DMS 273 treated with DMSO at 0.1 percent for 48 hours (cell line): ENCODE data around the gene HS3ST6.
"Not testable (repeated sequence)": the region's sequence is repeated elsewhere in the genome, so short reads cannot be mapped to it uniquely, and the experiment has no call there.

Experiments used
- DNase-seq: peaks from one replicate; lab custom pipeline; 2025; lab: John Stamatoyannopoulos, UW

Gene HS3ST6

DNA sequence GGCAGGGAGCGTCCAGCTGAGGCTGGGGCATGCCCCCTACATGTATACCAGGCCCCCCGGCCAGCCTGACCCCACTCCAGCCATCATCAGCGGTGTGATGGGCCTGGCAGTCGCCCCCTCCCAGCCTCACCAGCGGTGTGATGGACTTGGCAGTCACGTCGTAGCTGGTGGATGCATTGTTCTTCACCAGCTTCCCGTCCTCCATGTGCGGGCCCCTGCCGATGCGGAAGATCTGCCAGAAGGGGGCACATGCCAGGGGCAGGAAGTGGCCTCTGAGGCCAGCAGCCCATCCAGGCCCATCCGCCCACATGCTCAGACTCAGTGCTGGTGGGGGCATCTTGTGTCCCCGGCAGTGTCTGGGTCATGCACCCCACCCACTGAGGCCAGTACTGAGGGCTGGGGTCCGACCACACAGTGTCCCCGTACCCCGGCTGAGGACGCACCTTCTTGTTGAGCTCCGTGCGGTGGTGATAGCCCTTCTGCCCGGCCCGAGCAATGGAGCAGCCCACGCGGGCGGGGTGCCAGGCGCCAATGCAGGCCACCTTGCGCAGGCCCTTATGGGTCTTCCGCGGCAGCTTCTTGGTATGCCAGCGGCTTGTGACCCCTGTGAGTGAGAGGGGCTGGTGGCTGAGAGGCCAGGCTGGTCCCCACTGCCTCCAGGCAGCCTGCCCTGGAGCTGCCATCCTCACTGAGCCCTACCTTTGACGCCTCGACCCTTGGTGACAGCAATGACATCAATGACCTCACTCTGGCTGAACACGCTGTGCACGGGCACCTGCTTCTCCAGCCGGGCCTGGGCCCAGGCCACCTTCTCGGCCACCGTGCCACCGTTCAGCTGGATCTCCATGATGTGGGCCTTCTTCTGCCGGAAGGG, 28.5 kb upstream of the HS3ST6 start:
- DNase-seq = no peak

DNA sequence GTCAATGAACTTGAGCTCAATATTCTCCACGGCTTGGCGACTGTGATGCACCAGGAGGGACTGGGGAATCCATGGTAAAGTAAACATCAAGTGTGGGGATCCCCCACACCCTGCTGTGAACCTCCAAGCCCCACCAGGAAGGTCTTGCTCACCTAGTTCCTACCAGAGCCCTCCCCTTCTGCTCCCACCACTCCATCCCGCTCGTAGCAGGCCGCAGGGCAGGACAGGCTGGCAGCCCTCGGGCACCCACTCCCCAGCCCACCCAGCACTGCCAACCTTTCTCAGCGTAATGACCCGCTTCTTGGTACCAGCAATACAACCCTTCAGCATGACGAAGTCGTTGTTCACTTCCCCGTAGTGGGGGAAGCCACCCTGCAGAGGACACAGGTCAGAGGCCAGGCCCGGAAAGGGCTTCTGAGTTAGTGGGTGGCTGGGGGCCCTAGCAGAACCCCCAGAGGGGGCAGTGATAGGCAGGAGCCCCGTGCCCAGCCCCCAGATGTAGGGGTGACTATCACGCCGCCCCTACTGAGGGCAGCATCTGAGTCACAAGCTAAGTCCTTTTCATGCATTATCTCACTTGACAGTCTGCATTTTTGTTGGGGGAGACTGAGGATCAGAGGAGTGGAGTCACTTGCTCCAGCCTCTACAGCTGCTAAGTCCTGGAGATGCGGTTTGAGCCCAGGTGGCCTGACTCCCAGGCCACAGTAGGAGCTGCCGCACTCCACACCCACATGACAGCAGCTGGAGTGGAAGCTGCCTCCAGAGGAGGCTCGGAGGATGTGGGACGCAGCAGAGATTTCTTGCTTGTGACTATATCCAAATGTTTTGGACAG, 27.6 kb upstream of the HS3ST6 start:
- DNase-seq = no peak

DNA sequence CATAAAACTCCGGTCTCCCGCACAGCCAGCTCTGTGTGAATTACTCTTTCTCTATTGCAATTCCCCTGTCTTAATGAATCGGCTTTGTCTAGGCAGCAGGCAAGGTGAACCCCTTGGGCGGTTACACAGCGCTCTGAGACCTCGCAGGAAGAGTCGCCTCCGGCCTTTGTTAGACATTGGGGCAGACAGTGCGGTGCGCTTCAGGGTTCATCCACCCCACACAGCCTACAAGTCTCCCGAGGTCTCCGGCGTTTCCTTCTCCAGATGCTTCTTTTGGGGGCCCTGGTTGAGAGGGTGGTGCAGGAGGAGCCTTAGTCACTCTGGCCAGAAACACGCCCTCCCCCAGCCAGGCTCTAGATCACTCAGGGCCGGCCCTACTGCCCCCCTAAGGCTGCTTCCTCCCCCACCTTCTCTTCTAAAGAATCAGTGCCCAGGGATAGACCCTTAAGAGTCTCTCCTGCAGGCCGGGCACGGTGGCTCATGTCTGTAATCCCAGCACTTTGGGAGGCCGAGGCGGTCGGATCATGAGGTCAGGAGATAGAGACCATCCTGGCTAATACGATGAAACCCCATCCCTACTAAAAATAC, 26.5 kb upstream of the HS3ST6 start:
- DNase-seq = no peak

DNA sequence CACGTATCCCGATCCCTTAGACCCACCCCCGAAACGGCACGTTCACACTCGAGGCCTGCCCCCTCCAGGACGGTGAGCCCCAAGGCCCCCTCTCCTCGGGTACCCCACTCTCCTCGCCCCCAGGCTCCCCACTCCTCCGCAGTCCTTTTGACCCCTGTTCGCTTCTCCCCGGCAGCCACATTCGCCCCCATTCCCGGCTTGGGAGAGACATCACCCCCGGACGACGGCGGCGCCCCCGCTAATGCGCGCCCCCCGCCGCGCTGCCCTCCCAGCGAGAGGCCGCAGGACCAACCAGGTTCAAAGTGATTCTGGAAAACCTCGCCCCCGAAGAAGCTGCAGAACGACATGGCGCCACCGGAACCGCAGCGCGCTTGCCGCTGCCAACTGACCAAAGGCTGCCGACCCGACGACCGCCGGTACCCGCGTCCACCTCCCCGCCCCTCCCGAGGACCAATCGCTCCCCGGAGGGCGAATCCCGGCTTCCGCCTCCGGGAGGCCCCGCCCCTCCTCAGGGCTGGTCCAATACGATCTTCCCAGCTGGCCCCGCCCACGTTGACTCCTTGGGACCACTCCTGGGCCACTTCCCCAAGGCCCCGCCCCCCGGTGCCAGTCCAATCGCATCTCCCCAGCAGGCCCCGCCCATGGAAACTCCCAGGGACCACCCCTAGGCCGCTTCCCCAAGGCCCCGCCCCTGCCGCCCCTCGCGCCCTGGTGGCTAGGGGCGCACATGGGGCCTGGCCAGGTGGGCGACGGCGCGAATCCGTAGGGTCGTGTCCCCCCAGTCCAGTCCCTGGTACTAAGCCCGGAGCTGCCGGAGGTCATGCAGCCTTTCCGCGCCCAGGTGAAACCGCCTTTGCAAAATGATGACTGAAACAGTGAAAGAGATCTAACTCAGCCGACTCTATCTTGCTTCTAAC, 24.9 kb upstream of the HS3ST6 start, which contains the start of gene MSRB1:
MSRB1 (minus strand) TSS at position 390 of the 917 bp plus-strand sequence; CDS start at position 347, 43 bp downstream.
- peak; percentile 94 for DNase-seq

DNA sequence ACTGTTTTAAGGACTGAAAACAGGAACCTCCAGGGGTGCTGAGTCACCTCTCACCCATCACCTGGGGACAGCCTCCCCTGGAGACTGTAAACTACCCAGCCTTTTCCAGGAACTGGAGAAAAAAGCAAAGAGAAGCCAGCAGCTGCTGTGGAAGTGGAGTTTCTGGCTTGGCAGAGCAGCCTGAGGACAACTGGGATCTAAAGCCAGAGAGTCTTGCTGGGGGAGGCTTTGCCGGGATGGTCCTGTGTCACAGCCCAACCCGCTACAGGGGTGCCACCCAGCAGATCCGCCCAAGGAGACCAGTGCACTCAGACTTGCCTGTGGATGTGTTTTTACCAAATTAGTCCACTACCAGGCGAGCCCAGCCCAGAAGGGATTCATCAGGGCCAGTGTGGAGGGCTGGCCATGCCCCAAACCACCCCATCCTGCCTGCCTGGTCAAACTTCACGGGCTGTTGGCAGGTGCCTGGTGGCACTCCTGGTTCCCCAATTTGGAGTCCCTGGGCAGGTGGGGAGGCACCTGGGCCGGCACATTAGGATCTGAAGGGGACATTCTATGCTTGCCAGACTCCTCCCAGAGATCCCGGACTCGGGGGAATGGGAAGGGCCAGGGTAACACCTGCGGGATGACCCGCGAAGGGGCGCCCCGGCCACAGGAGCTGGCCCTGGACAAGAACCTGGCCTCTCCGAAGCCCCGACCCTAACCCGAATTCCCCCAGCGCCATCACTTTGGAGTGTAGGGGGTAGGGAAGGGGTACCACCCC, 24.0 kb upstream of the HS3ST6 start:
- no peak for DNase-seq

DNA sequence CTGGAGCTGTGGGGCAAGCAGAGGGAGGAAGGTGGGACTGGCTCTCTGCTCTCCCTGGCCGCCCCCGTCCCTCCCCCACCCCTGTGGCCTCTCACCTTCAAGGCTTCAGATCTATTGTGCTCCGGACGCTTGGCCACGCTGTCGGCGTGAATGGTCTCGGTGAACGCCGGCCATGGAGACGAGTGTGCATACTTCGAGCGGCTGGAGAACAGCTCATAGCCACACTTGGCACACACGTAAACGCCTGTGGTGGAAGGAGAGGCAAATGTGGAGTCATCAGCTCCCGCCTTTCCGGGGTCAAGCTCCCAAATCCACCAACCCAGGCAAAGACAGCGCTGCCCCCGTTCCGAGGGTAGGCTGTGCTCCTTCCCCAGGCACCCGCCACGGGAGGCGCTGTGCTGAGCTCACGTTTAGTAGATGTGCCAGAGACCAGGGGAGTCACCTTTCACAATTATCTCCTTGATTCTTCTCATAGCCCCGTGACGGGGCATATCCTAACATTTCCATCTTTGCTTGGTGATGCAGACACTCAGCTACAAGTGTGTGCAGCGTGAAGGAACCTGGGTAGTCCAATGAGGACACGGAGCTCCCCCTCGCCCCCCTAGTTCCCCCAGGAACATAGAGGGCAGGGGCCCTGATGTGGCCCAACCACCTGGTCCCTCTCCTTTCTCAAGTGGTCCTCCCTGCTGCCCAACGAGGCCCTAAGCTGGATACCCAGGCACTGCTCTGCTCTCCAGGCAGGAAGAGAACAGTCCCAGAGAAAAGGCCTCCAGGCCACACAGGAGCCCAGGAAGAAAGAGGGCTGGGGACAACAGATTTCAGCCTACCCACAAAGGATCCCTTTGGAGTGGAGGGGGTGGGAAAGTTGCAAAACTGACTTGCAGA, 23.2 kb upstream of the HS3ST6 start:
- no peak for DNase-seq

DNA sequence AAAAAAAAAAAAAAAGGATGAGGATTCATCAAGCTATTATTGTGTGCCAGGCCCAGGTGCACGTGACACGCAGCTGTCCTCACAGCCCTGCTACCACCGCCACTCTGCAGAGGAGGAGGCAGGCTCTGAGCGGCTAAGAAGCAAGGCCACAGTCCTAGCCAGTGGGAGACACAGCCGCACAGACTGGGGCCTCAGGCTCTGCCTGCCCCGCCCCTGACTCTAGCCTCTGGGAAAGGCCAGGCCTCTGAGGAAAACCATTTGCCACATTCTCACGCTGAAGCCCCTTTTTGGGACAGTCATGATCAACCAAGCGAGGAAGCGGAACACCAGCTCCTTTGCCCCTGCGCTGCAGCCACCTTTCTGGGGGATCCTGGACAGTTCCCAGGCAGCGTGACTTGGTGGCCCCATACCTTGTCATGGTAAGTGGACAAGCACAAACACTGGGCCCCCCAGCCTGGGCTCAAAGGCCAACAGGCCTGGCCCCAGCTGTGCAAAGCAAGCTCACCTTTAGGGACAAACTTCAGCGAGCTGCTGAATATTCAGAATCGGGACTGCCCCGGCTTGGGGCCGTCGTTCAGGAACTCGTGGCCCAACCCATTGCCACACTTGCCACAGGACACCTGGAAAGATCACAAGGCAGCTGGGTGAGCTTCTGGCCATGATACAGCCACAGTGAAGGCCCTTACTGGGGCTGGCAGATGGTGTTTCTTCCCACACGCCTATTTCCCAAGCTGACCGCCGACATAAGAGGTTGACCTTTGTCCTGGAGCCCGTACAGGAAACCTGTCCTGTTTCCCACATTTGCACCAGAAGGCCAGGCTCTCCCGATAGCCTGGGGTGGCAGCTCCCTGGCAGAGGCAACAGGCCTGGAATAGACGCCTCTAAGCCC, 22.3 kb upstream of the HS3ST6 start:
- DNase-seq = no peak

DNA sequence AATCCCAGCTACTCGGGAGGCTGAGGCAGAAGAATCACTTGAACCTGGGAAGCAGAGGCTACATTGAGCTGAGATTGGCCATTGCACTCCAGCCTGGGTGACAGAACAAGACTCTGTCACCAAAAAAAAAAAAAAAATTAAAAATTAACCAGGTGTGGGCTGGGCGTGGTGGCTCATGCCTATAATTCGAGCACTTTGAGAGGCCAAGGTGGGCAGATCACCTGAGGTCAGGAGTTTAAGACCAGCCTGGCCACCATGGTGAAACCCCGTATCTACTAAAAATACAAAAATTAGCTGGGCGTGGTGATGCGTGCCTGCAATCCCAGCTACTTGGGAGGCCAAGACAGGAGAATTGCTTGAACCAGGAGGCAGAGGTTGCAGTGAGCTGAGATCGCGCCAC, 21.6 kb upstream of the HS3ST6 start:
- not testable (repeated sequence) for DNase-seq

DNA sequence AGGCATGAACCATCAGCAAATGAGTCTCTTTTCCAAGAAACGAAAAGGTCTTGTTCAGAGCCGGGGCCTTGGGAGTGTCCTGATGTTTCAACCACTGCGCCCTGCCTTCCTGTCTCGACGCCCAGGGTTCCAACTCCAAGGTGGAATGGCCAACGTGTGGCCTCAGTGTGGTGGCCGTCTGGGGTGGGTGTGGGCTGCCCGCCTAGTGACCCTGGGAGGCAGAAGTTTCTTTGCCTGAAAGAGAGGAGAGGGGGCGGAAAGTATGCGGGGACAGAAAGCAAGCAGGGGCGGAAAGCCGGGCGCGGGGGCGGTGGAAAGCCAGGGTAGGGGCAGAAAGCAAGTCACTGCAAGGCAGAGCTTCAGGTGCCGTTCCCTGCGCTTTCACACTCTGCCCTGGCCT, 20.7 kb upstream of the HS3ST6 start:
- DNase-seq = no peak

DNA sequence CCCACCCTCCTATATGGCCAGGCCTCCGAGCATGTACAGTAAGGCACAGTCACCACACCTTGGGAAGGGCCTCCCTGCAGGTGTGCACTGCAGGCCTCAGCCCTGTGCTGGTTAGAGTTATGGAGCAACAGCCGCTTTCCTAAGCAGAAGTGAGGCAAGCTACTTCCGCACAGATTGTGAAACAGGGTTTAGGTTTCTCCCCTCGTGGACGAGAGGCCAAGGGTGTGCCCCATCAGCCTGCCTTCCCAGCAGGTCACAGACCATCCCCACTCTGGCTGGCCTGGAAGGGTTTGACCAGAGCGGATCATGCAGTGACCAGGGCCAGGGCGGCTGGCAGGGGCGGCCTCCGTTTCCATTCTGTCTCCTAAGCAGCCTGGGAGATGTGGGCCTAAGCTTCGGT, 20.1 kb upstream of the HS3ST6 start:
- DNase-seq = no peak

DNA sequence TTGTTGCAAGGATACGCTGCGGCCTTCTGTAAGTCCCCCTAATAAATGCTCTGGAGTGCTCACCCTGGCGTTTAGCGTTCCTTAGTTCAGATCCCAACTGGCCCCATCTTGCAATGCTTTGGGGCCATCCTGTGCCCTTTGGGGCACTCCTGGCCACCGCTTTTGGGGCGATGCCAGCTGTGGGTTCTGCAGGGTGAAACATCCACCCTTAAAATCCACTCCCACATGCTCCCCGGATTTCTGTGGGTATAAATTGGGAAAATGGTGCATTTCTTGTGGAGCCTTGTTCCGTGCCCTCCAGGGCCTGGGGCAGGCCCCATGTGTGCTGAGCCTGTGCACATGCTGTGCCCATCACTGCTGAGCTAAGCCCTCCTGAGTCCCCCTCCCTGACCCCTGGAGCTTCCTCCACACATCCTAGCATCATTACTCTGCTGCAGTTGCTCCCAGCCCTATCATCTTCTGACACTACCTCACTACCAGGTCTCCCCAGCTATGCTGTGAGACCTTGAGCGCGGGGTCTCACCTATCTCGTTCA, 18.8 kb upstream of the HS3ST6 start:
- DNase-seq = no peak

DNA sequence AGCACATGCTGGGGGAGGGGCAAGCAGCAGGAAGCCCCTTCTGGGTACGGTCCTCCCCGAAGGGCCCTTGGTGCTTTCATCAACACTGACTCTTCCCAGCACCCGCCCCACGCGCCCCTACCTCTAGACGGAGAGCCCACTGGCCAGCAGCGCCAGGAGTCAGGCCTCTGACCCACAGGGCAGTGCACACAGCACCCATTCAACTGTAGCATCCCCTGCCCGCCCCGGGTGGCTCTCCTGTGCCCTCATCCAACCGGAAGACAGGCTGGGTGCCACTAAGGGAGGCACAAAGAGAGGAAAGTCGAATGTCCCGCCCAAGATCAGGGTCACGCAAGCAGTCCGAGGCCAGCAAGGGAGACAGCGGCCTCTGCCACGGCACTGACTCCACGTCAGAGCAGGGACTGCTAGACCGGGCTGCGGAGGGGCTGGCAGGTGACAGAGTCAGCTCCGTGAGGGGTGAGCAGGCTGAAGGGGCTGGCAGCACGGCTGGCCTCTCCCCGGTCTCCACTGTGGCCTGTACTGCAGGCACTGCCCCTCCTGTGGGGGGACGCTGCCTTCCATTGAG, 15.0 kb upstream of the HS3ST6 start:
- DNase-seq = no peak

DNA sequence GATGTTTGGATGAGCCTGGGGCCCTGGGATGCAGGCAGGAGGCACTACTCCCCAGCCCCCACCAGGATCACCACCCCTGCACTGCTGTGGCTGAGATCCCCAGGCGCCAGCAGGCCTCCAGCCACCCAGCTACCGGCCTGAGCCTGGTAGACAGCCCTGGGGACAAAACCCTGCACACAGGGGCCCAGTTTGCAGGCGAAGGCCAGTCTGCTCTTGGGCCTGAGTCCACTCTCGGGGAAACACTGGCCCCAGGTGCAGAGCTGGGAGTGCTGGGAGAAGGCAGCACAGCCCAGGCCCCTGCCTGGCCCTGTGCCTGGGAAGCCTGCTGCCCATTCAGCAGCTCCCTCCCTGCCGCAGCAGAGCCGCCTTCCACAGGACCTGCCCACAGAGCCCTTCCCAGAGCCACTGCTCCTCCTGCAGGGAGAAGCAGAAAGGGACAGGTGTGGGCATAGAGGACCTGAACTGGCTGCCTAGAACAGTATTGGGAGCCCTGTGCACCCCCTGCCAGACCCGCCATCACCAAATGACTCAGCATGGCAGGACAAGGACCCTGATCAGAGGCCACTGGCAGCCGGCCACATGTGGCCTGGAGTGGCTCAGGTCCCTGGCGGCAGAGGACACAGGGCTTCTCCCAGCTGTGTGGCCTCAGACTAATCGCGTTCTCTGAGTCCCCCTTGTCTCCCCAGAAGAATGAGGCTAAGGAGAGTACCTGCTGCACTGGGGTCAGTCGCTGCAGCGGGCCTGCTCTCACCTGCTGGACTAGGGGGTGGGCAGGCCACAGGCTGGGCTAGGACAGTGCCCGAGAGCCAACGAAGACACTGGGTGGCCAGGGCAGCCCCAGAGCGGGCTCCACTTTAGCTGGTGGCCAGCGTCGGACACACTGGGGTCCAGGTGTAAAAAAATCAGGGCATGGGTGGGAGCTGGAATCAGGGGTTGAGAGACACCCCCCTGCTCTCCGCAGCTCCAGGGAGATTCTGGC, 14.1 kb upstream of the HS3ST6 start:
- DNase-seq = peak; percentile 43

DNA sequence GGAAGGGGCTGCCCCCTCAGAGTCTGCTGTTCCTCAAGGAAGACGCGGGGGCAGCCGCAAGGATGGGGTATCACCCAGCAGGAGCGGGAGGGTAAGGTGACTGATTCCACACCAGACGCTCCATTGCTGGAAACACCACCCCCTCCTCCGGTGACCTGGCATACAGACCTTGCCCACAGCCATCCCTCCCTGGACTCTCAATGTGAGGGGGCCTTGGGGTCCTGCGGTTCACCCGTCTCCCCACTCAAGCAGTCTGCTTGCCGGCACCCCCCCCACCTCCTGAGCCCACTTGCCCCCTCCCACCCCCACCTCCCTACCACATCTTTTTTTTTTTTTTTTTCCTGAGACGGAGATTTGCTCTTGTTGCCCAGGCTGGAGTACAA, 12.1 kb upstream of the HS3ST6 start:
- DNase-seq = no peak

DNA sequence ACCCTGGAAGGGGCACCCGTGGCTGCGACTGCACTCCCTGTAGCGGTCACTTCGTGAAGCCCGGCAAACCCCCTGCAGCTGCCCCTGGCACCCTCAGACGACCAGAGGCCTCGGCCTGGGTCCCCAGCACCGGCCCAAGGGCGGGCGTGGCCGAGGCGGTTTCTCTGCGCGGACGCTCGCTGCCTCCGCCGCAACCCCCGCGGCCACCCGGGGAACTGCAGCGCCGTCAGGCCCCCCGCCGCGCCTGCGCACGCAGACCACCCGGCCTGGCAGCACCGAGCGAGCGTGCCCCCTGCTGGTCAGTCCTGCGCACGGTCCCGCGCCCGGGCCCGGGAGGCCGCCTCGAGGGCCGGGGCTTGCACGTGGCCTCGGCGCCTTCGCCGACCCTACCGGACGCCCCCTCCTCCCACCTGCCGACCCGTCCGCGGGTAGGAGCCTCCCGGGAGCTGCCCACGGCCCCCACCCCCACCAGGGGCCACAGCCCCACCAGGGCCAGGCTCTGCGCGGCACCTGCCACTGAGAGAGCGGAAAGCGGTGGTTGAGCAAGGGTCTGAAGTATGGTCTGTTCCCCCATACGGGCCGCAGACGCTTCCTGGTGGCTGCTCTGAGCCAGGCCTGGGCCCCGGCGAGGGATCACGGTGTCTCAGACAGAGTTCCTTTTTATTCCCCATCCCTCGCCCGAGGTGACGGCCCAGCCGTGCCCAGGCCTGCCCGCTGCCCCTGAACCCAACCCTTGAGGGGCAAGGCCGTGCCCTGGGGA, 11.5 kb upstream of the HS3ST6 start:
- DNase-seq = peak; percentile 24

DNA sequence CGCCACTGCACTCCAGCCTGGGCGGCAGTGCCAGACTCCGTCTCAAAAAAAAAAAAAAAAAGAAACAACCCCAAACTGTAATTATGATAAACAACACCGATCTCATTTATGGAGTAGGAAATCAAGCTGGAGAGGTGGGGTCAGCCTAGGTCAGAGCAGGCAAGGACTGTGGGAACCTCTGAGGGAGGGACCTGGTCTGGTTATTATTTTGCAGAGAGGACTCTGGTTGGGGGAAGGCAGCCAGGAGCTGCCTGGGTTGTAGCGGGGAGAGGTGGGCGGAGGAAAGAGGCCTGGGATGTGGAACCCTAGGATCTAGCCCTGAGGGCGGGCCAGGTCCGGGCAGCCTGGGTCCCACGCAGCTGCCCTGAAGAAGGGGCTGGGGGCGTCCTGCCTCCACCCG, 10.9 kb upstream of the HS3ST6 start:
- peak; percentile 22 for DNase-seq
